HG02943 (cell line): ENCODE measurements around the gene PLAC1.

Experiments
- ATAC-seq: cut with Tn5 transposase; IDR thresholded peaks from one replicate; pipeline ENCODE4 v1.9.1; 2021; ENCODE audit warnings: mild to moderate bottlenecking, low read depth, moderate library complexity; ENCODE audit not compliant: unreplicated experiment

The PLAC1 gene, protein sequence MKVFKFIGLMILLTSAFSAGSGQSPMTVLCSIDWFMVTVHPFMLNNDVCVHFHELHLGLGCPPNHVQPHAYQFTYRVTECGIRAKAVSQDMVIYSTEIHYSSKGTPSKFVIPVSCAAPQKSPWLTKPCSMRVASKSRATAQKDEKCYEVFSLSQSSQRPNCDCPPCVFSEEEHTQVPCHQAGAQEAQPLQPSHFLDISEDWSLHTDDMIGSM

DNA sequence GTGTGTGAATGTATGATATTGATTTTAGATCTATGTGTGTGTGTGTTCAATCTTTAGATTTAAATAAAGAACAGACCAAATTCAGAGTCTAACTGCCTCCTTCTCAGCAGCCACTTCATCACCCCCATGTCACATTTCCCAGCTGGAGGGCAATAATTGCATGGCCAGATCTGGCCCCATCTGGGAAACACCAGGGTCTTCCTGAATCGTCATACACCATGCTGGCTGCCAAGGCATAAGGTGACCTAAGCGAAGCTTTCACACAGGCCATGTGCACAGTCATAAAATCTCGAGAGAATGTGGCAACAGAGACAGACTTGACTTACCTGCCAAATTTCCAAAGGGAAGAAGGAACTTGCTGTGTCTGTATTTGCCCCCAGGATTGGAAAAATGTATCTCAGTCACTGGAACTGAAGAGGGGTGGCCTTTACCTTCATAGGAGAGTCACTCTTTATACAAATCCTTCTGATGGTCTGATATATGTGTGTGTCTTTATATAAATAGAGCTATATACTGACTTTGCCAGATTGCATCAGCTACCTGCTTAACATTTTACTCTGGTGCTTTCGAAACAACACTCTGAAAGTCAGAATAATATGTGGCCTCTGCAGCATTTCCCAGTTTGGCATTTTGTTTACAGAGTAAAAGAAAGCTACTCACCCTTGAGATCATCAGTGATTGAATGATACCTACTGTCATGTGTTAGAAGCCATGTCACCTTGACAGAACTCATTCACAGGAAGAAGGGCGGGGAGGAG, at the start of gene PLAC1:
Gene PLAC1 (minus strand): TSS at position 470 of the 758 bp plus-strand sequence. CDS start 91,789 bp downstream, outside the sequence.
- no peak for ATAC-seq

DNA sequence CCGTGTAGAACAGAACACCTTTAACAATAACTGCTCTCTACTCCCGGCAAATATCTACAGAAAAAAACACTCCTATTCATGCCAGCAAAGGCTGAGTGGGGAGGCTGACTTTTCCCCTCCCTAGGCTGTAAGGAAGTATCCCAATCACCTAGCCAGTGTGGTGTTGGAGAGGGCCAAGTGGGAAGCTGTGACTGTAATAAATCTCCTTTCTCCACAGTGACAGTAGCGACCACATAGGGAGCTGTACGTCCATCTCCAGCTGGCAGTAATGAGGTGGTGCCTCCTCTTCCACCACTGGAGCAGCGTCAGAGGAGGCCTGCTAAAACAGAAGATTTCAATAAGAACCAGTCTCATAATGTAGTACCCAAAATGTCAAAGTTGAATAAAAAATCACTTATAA, 47.9 kb upstream of the PLAC1 start:
- no peak for ATAC-seq

DNA sequence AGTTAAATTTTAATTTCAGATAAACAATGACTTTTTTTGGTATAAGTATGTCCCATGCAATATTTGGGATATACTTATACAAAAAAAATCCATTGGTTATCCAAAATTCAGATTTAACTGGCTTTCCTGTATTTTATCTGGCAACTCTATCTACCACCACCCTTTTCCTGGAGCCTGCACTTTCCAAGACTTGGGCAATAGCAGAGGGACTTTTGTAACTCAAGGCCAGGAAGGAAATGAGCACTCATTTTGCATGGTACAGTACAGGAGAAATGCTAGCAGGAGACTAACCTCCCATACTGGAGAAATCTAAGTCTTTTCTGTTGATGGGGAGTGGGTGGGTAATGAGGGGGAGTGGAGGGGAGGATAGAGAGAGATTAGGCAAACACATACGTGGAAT, 37.7 kb upstream of the PLAC1 start:
- ATAC-seq: no peak

DNA sequence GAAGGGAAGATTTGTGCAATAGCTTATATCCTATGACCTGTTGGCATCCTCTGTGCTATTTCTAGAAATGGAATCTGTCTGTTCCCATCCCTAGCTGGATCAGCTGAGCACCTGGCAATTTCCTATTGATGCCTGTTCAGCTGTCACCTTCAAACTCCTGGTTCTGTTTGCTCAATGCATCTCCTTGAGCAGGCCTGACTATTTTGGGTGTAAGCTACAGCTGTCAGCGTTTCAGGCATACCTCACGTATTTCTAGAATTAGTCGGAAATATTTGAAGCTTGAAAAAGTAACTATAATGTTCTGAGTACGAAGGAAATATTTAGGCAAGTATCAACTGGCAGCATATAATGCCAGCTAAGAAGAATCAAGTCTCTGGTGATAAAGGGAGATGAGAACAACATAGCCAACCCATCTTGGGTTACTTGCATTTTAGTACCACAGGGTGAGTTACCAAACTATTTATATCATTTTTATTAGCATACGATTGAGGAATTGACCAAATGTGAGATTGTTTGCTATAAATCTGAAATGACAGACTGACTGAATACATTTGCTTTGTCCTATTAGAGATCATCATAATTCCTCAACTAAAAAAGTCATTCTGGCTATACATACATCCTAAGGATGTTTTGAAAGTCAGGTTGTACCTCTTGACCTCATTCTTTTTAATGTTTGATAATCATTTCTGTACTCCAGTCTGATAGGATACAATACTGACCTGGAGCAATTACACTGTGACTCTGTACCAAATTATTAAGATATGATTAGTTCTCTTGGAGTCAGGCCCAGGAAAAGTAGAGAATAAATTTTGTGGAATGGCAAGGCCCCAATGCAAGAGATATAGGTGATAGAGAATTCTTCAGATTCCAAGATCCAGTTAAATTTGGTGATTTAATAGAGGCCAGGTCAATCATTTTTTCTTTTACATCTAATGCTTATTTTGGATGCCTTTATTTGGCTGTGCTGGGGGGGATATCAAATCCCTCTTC, 36.4 kb upstream of the PLAC1 start:
- ATAC-seq: no peak

DNA sequence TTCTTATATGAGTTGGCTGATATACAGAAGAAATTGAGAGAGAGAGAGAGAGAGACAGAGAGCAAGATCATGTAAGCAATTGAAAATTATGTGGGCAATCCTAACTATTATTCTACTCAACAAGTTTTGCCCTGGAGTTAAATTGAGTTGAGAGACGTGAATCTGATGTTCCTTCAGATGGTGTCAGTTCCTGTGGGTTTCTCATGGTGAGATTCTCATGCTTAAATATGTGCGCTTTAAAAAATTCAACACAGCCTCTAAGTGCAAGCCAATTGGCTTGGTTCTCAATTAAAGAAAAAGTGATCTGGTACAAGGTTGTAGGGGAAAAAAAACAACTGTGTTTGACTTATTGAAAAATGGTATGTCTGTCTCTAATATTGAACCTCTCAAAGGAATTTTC, 35.4 kb upstream of the PLAC1 start:
- ATAC-seq: no peak

DNA sequence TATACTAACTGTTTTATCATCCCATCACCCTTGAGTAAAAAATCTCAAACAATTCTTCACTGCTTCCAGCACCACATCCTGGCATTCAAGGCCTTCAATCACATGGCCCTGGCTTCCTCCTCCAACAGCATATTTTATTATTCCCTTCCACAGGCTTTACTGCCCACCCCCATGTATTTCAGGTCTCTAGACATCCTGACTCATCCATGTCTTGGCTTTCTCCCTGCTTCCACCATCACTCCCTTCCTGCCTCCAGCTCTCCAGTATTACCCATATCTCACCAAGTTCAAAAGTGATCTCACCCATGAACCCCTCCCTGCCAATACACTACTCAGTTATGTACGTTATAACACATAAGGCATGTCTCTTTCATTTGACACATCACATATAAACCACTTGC, 34.7 kb upstream of the PLAC1 start:
- ATAC-seq: no peak

DNA sequence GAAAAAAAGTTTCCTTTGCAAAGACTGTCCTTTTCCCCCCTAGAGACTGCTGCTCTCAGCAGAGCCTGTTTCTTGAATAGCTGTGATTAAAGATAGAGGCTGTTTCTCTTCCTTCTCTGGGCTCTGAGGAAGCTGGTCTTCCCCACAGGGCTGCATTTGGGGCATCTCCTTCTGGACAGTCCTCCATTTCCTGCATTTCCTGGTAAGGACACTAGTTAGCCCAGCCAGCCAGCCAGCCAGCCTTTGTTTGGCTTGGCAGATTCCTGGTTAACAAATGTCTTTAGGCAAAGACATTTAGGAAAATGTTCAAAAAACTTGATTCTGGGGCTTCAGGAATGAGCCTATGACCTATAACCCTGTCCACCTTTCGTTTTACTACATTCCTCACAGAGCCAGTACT, 34.0 kb upstream of the PLAC1 start:
- ATAC-seq: no peak

DNA sequence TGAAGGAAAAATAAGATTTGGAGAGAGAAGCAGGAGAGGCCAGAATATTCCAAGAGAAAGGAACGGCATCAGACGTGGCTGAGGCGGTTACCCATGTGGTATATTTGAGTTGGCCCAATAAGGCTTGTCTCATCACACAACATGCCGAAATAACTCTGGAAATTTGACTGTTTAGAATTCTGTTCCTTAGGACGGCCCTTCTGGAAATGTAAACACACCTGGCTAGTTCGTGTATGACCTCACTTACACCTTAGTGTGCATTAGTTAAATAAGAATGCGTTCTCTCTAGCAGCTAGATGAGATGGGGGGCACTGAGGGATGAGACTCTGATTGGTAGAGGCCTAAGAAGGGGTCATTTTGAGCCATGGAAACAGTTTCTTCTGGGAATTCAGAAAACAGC, 33.2 kb upstream of the PLAC1 start:
- ATAC-seq: no peak

DNA sequence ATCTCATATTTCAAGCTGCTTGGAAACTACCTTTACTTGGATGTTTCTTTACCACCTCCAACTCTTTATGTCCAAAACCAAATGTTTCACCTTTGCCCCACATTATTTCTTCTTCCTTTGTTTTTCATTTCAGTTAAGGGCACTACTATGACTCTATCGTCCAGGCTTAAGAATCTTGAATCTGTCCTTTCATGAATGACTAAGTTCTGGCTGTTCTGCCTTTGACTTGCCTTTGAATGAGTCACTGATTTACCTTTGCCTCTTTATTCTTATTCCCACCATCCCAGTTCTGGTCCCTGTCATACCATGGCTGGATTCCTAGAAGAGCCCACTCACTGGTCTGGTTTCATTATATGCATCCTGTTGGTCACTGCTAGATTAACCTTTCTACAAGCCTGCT, 30.6 kb upstream of the PLAC1 start:
- no peak for ATAC-seq

DNA sequence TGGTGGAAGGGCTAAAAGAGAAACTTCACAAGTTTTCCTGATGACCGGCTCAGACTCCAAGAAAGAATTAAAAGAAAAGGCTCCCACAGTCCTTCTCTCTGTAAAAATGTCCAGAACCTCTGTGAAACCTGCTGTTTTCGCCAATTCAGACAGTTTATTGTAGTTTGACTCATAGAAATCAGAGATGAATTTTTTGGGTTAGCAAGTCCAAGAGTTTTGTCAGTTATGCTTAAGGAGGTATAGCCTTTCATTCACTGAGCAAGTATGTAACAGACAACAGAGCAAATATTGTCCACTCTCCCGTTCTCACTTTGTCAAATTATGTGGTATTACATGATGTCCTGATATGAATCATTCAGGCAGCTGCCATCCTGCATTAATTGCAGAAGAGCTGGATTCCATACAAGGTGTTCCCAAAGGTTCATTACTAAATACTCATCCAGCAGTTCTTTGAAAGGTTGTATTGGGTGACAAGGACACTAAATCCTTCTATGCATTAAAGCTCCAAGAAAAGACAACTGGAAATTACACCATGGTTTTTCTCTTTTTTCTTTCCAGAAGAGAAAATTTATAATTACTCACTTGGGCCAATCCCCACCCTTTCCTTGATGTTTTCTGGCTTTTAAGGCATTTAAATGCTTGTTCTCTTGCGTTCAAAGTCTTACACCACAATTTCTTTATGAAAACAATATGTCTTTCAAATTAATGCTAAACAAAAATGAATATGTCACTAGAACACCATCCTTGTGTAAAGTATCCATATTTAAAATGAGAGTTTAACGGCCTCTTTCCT, 30.0 kb upstream of the PLAC1 start:
- ATAC-seq: no peak

DNA sequence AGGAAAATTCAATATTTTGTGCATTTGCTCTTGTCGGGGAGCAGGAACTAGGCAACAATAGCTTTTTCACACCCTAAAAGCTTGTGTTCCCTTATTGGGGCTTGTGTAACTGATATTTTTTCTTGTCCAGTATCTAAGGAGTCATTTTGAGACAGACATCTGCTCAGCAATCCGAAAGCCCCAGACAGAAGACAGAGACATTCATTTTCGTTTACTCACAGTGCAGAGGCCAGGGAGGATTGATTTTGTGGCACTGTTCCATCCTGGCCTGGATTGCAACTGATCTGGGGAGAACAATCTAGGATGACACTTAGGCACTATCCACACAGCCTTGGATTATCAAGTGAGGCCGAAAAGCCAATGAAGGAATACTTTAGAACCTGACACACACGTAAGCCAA, 27.4 kb upstream of the PLAC1 start:
- no peak for ATAC-seq

DNA sequence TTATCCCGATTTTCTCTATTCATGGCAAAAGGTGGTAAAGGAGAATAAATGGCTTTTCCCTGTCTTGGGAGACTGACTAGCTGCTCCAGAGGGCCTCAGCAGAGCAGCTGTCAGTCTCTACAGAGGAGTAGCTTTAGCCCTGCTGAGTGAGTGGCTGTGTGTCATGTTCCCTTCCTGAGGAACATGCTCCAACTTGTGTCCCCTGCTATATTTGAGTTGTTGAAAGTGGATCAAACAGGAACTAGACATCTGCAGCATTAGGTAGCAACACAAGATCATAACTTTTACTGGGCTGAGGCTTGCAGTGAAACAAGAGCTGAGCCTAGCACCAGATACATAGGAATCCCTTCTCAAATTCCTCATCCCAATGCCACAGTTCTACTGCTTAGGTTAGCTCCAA, 26.7 kb upstream of the PLAC1 start:
- ATAC-seq: no peak

DNA sequence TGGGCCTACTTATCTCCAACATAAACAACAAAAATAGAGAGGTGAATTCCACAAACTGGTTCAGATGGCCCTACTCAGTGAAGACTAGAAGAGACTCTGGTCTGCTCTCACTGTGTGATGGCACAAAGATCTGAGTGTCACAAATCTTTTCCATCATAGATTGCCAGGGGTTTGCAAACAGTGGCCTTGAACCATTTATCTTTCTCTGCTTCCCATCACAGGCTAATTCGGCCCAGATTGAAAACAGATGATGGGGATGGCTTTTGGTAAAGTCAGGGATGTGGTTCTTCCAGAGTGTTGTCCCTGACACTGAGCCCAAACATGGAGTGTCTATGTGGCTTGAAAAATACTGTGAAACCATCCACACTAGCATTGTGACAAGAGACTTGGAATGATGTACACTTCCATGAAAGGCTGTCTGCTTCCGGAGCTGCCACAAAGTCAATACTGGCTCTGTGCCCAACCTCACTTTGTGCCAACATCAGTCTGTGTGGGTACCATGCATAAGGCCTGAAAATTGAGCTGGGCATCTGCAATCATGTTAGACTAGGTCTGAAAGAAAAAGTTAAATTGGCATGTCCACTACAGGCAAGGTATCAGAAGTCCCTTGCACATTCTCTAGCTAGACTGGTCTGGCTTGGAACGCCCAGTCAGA, 25.2 kb upstream of the PLAC1 start:
- ATAC-seq: no peak

DNA sequence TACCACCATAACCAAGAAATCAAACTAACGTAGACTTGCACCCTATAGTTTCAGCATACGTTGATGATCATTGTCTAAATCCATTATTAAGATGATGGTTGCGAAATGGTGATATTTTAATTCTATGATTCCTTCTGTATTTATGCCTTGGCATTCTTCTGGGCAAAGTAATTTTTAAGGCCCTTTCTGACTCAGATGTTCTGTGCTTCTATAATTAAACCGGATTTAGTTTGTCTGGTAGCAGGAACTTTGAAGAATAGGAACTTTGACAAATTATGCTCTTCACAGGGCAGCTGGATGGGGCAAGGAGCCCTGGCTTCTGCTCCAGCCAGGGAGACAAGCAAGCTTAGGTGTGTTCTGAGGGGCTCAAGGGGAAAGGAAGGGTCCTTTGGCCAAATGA, 23.8 kb upstream of the PLAC1 start:
- ATAC-seq: no peak

DNA sequence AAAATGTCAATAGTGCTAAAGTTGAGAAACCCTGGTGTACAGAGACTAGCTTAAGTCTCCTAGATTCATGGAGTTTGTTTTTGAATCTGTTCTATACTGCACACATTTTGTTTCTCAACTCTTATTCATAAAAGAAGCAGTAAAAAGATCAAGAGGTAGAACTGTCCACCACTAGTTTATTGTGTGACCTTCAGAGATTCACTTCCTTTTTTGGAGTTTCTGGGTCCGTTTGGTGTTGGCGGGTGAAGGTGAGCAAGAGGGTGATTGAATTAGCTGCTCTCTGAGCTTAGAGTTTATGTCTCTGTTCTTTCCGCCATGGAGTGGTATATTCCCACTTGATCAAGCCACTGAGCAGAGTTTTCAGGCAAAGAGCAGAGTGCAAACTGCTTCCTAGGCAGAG, 21.4 kb upstream of the PLAC1 start:
- no peak for ATAC-seq

DNA sequence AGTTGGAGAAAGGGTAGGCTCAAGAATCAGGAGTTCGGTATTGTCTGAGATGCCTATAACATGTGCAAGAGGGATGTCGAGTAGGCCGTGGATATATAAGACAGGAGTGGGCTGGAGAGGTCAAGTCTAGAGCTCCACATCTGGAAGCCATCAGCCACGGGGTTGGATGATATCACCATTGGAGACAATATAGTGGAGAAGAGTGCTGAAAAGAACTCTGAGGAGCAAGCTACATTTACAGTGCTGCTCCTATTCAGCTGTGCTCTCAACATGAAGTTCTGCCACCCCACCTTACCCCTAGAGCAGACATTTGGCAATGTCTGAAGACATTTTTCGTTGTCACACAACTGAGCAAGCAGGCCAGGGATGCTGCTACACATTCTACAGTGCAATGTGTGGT, 20.9 kb upstream of the PLAC1 start:
- no peak for ATAC-seq

DNA sequence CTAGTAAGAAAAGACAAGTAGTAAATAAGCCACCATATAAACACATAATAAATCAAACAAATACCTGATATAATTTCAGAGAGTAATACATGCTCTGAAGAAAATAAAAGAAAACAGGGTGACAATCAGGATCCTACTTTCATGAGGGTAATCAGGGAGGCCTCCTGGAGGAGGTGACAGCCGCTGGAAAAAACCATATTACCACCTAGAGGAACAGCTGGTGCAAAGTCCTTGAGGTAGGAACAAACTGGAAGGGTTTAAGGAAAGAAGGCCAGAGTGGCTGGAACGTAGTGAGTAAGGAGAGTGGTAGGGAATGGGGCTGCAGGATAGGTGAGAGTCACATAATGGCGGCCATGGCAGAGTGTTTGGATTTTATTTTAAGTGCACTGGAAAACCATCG, 19.1 kb upstream of the PLAC1 start:
- ATAC-seq: no peak

DNA sequence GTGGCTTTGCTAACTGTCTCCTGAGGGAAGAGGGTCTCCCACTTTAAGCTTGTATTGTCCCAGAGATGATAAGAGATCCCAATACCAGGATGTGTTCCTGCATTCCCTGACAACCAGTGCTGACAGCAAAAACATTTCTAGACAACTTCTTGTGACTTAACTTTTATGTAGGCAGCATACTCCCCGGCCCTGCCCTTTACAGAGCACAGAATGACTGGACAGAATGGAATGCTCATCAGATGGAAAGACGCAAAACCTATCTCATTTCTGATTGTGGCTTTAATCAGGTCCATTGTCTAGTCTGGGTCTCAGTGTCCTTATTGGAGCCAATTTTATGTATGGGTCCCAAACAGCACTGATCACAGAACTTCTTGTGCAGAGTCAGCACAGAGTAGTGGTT, 18.2 kb upstream of the PLAC1 start:
- ATAC-seq: no peak

DNA sequence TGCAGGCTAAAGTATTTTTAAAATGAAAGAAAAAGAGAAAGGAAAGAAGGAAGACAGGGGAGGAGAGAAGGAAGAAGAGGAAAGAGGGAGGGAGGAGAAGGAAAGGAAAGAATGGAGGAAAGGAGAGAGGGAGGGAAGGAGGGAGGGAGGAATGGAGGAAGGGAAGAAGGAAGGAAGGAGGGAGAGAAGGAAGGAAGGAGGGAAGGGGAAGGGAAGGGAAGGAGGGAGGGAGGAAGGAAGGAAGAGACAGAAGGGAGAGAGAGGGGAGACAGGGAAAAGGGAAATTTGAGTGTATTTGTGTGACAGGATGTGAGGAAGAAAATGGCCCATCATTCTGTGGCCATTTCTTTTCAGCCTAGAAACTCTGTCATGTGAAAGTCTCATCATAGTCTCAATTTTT, 14.9 kb upstream of the PLAC1 start:
- no peak for ATAC-seq

DNA sequence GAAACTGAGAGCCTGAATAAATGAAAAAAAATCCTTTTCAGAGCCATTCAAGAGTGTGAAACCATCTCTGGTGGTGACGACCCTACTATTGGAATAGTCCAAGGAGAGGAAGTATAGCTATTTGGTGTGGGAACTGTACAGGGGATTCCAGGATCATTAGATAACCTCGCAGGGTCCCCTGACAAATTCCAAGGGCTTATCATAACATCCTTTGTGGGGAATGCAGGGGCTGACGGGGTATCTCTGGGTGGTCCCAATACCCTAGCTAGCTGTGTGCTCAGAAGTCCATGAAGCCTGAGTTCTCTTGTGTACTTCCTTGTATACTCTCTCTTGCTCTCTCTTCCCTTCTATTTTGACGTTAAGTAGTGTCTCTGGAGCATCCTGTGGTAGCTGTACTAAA, 13.8 kb upstream of the PLAC1 start:
- ATAC-seq: no peak
